ENCODE data around the gene ZNF217.
"Not testable (repeated sequence)": the region's sequence is repeated elsewhere in the genome, so short reads cannot be mapped to it uniquely, and the experiment has no call there.

Gene ZNF217

DNA sequence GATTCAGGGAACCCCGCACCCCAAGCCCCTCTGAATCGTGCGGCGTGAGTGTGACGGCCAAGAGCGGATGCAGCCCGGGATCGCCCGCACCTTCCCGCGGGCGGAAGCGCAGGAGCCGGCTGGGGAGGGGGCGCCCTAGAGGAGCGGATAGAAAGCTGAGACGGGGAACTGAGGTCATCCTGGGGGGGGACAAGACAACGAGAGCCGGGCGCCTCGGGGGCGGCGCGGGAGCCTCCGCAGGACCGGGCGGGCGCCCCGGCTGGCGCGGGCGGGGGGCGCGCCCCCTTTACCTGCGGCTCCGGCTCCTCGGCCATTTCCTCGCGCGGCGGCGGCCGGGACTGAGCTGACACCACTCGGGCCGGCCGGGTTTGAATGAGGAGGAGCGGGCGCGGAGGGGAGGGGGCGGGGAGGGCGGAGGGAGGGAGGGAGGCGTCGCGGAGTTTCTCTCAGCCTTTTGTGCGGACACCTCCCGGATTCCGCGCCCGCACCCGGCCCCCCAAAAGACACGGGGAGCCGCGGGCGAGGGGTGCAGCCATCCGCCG is at the start of gene ZNF217:
TSS of gene ZNF217 (minus strand) at position 374 of the 542 bp plus-strand sequence. CDS start 11,013 bp downstream, outside the sequence.
- DNase-seq, result peak in 32 of 56 donors; percentile 17 to 83 (median 58)

DNA sequence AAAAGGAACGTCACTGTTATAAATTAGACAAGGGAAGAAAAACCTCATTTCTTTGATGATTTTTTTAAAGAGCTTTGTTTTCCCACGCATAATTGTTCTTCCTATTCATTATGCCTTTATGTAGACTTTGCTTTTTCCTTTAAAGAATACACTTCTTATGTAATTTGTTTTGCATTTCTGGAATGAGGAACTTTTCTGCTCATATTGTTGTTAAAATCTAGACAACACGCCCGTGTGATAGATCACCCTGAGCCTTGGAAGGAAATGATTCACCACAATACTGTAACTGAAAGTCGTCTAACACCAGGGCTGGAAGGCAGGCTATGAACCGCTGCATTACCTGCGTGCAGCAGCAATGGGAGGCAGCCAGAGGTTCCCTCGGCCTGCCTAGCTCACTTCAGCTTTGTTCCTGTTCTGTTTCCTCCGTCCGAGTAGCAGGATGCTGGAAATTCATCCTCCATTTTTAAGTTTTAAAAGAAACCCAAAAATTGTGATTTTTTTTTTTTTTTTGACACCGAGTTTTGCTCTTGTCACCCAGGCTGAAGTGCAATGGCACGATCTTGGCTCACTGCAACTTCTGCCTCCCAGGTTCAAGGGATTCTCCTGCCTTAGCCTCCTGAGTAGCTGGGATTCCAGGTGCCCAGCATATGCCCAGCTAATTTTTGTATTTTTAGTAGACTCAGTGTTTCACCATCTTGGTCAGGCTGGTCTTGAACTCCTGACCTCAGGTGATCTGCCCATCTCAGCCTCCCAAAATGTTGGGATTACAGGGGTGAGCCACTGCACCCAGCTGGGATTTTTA is 49.6 kb upstream of the ZNF217 start:
- DNase-seq, result peak in 1 of 56 donors; percentile 9

DNA sequence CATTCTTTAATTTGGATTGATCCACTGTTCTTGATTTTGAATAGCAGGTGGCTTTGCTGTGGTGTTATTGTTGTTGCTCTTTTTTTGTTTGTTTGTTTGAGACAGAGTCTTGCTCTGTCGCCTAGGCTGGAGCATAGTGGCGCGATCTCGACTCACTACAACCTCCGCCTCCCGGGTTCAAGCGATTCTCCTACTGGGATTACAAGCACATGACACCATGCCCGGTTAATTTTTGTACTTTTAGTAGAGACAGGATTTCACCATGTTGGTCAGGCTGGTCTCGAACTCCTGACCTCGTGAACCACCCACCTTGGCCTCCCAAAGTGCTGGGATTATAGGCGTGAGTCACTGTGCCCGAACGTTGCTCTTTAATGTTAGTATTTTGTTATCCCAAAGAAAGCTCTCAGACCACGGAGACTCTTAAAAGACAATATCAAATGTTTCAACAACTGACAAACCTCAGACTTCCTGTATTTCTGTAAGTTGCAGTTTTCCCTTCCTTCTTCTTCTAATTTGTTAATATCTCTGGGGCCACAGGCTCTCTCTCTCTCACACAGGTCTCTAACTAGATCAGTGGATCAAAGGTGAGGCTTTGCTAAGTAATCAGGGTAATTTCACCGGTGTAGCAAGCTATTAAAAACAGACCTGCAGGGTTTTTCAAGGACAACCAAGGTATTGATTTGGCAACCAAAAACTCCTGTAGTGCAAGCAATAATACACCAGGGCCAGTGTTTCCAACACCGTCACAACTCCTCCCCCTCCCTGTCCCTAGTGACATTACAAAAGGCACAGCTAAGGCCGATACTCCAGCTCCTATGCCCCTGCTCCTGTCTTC is 48.8 kb upstream of the ZNF217 start:
- peak in 2 of 56 donors; percentile 2 to 26 for DNase-seq

DNA sequence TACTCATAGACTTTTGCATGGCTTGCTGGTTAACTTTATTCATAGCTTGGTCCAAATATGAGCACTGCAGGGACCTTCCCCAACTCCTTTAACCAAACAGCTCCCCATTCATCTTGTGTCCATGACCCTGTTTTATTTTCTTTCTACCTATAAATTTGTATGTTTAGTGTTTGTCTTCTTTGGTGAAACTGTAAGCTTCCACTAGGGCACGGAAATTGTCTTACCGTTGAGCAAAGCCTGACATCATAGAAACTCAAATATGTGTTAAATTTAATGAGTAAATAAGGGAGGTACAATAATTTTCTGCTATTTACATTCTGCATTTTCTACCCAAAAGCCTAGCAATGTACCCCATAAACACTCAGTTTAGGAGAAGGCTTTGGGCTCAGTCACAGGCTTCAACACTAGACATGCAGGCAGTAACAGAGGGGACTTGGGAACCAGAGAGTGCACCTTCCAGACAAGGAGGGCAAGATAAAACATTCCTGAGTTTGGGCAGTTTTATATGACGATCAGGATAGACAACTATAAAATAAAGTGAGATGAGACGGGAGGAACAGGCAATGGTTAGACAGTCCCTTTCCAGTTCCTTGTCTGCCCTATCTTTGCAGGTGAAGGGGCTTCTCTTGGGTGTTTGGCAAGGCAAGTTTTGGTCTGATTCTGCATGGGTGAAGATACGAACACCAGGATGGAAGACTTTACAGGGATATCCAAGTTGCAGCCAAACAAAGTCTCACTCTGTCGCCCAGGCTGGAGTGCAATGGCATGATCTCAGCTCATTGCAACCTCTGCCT is 46.2 kb upstream of the ZNF217 start:
- no peak for DNase-seq

DNA sequence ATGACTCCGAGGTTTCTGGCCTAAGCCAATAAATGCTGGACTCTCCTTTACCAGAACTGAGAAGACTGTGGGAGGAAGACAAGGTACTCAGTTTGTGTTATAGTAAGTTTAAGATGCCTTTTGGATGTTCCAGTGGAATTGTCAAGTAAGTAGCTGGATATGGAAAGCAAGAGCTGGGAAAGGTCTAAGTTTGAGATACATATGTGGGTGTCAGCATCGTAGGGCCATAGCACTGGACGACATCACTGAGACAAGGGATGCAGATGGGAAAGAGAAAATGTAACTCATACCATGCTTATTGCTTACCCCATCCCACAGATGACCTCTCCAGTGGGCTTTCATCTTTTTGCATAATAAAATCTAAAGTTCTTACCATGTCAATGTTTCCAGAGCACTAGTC is 45.5 kb upstream of the ZNF217 start:
- no peak for DNase-seq

DNA sequence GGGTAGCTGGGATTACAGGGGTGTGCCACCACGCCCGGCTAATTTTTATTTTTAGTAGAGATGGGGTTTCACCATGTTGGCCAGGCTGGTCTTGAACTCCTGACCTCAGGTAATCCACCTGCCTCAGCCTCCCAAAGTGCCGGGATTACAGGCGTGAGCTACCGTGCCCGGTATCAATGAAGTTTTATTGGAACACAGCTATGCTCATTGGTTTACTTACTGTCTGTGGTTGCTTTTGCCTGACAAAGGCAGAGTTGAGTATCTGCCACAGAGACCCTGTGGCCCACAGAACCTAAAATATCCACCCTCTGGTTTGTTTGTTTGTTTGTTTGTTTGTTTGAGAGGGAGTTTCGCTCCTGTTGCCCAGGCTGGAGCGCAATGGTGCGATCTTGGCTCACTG is 43.7 kb upstream of the ZNF217 start:
- DNase-seq, result not testable (repeated sequence)

DNA sequence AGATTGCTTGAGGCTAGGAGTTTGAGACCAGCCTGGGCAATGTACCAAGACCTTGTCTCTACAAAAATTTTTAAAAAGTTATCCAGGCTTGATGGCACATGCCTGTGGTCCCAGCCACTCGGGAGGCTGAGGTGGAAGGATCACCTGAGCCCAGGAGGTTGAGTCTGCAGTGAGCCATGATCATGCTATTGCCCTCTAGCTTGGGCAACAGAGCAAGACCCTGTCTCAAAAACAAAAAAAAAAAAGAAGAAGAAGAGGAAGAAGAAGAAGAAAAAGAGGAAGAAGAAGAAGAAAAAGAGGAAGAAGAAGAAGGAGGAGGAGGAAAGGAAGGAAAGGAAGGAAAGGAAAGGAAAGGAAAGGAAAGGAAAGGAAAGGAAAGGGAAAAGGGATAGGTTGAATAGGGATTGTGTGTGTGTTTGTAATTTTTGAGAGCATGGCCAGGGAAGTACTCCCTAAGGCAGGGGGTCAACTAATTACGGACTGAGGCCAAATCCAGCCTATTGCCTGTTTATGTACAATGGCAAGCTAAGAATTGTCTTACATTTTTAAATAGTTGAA is 43.0 kb upstream of the ZNF217 start:
- no peak for DNase-seq

DNA sequence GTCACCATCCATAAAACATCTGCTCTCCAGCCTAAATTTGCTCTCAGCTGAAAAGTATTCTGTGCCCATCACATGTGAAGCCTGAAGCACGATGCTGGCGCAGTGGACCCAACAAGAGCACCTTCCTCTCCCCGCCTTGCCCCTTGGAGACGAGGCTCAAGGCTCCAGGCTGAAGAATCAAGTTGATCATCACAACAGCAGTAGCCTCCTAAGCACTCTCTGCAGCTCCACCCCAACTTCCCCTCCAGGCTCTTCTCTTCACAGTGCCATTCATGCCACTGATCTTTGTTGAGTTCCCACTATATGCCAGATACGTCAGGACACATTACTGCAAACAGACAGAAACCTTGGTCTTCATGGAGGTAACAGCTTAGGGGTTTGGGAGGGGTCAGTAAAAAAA is 41.6 kb upstream of the ZNF217 start:
- DNase-seq, result no peak

DNA sequence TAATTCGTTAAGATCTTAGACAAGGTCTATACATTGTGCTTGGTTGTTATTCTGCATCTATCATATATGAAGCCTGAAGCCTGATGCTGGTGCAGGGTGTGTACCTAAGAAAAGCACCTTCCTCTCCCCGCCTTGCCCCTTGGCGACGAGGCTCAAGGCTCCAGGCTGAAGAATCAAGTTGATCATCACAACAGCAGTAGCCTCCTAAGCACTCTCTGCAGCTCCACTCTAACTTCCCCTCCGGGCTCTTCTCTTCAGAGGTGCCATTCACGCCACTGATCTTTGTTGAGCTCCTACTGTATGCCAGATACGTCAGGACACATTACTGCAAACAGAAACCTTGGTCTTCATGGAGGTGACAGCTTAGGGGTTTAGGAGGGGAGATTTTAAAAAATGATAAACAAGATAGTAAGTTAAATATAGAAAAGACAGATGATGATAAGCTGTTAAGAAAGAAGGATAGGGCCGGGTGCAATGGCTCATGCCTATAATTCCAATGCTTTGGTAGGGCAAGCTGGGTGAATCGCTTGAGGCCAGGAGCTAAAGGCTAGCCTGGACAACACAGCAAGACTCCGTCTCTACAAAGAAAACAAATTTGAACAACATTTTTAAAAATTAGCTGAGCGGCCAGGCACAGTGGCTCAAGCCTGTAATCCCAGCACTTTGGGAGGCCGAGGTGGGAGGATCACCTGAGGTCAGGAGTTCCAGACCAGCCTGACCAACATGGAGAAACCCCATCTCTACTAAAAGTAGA is 38.4 kb upstream of the ZNF217 start:
- no peak for DNase-seq

DNA sequence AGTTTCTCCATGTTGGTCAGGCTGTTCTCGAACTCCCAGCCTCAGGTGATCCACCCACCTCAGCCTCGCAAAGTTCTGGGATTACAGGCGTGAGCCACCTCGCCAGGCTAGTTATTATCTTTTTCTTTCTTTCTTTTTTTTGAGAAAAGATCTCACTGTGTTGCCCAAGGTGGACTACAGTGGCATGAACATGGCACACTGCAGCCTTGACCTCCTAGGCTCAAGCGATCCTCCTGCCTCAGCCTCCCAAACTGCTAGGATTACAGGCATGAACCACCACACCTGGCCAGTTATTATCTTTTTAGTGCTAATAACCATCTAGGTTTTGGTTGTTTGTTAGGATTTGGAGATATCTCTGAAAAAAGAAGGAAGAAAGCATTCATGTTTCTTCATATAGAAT is 35.8 kb upstream of the ZNF217 start:
- no peak for DNase-seq

DNA sequence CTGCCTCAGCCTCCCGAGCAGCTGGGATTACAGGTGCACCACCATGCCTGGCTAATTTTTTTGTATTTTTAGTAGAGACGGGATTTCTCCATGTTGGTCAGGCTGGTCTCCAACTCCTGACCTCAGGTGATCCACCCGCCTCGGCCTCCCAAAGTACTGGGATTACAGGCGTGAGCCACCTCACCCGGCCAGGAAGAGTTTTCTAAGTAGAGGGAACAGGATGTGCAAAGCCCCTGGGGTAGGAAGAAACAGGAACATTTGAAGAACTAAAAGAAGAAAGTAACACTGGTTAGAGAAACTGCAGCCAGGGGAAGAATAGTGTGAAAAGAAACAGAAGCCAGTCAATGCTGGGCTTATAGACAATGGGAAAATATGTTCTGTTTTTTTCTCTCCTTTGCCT is 35.1 kb upstream of the ZNF217 start:
- not testable (repeated sequence) for DNase-seq

DNA sequence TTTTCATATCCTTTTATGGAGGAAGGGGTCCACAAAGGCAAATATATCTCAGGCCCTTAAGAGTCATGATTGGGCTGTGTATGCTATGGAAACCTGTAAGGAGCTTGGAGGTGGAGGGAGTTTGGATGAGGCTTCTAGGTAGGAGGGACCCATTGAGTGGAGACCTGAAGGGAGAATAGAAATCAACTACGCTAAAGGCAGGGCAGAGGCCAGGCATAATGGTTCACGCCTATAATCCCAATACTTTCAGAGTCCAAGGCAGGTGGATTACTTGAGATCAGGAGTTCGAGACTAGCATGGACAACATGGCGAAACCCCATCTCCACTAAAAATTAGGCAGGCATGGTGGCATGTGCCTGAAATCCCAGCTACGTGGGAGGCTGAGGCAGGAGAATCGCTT is 34.4 kb upstream of the ZNF217 start:
- DNase-seq, result no peak

DNA sequence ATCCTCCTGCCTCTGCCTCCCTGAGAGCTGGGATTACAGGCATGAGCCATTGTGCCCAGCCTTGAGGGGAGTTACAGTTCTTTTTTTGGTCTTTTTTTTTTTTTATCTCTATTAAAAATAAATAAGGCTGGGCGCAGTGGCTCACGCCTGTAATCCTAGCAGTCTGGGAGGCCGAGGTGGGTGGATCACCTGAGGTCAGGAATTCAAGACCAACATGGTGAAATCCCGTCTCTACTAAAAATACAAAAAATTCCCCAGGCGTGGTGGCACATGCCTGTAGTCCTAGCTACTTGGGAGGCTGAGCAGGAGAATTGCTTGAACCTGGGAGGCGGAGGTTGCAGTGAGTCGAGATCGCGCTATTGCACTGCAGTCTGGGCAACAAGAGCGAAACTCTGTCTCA is 33.4 kb upstream of the ZNF217 start:
- not testable (repeated sequence) for DNase-seq

DNA sequence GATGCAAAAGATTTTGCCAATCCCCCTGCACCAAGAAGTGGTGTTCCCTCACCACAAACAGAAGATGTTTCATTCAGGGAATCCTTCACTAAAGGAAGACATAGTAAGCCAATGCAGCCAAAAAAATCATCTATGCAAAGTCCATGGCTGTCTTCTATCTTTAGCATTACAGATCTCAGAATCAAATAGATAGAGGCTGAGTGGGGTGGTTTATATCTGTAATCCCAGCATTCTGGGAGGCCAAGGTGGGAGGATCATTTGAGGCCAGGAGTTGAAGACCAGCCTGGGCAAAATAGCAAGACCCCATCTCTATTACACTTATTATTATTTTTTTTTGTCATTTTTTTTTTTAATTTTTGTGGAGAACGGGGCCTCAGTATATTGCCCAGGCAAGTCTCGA is 32.9 kb upstream of the ZNF217 start:
- DNase-seq, result no peak

DNA sequence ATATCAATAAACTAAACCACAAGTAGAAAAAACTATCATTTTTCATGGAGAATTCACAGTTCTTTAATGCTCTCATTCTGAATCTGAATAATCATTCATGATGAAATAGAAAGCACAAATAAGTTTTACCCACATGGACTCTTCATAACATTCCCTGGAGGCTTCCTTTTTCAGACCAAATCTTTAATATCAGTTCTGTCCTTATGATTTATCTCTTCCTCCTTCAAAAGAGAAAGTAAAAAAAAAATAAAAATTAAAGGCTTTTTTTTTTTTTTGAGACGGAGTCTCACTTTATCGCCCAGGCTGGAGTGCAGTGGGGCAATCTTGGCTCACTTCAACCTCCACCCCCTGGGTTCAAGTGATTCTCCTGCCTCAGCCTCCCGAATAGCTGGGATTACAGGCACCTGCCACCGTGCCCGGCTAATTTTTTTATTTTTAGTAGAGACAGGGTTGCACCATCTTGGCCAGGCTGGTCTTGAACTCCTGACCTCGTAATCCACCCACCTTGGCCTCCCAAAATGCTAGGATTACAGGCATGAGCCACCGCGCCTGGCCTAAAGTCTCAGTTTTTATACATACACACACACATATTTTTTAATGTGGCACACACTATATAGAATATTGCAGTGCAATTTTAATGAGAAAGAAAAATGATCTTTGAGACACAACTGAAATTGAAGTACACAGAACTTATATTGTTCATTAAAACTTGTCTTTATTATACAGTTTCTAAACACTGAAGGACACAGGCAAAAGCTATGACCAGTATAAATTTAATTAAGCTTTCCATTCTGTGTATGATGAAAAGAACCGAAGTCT is 31.9 kb upstream of the ZNF217 start:
- DNase-seq, result no peak

DNA sequence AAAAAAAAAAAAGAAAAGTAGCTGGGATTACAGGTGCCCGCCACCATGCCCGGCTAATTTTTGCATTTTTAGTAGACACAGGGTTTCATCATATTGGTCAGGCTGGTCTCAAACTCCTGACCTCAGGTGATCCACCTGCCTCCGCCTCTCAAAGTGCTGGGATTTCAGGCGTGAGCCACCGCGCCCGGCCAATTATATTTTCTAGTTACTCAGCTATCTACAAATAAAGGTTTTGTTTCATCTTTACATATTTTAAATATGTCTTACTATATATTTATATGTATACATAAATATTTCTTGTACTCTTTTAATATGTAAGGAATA is 31.2 kb upstream of the ZNF217 start:
- not testable (repeated sequence) for DNase-seq

DNA sequence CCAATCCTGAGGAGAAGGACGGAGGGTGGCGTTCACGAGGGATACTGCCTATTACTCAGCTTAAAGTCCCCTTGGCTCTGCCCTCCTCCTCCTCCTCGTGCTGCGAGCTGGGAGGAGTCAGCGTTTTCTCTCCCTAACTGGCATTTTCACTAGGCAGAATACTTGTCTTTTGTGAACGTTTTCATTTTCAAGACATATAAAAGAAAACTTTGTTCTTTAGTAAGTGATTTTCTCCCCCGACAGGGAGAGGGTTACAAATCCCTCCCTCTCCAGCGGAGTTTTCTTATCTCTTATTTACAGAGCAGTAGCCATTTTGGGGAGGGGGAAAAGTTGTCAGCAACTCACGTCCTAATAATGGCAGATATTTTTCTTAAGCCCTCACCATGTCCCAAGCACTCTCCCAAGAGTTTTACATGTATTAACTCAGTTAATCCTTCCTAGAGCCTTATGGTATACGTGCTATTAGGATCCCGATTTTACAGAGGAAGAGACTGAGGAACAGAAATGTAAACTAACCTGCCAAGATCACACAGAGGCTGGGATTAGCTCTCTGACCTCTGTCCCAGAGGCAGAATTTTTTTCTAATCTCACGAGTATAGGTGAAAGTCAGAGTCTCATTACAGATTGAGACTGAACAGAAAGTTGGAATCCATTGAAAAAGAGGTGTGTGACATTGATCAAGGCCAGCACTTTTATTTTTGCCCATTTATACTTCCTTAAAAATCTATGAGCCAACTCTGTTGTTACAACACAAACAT is 30.0 kb upstream of the ZNF217 start:
- peak in 36 of 56 donors; percentile 2 to 57 (median 19) for DNase-seq

DNA sequence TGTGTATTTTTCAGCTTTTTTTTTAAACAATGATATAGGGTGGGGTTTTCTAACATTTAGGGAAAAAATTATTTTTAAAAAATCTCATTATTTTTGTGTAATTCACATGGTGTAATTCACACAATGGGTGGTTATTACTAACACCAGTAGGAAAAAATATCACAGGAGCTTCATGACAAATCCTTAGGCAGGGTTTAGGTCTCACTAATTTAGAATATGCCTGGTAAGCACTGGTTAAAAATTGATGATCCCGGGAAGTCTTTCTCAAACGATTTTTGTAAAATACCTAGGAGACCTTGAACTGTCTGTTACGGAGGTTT is 29.5 kb upstream of the ZNF217 start:
- no peak for DNase-seq

Measured in nucleus accumbens (tissue), 56 donors.